Mucosa of rectum (tissue), 2 donors: ENCODE data around the gene MNX1.

Source experiments
- H3K27ac ChIP-seq, 2 donors: one replicate each; pipeline ENCODE4 v1.7.0; 2013; ENCODE audit warnings: inconsistent platforms in 2 of 2, low read depth in 2 of 2, low read length in 2 of 2
- H3K27me3 ChIP-seq, 2 donors: one replicate each; pipeline ENCODE4 v1.7.0; 2013; ENCODE audit warnings: low read length in 2 of 2; ENCODE audit not compliant: control insufficient read depth in 2 of 2, insufficient read depth in 2 of 2
- H3K36me3 ChIP-seq, 2 donors: one replicate each; pipeline ENCODE4 v1.7.0; 2013; ENCODE audit warnings: low read length in 2 of 2; ENCODE audit not compliant: control insufficient read depth in 2 of 2, insufficient read depth in 2 of 2
- H3K4me1 ChIP-seq, 2 donors: one replicate each; pipeline ENCODE4 v1.7.0; 2013; ENCODE audit warnings: low read length in 2 of 2, mild to moderate bottlenecking in 1 of 2; ENCODE audit not compliant: control insufficient read depth in 2 of 2, insufficient read depth in 2 of 2
- H3K4me3 ChIP-seq, 2 donors: one replicate each; pipeline ENCODE4 v1.7.0; 2013; ENCODE audit warnings: low read length in 2 of 2
- H3K9ac ChIP-seq, 2 donors: one replicate each; pipeline ENCODE4 v1.7.0; 2013; ENCODE audit warnings: low read length in 2 of 2, low read depth in 1 of 2, mild to moderate bottlenecking in 1 of 2
- H3K9me3 ChIP-seq, 2 donors: one replicate each; pipeline ENCODE4 v1.7.0; 2013; ENCODE audit warnings: low read length in 2 of 2; ENCODE audit not compliant: control insufficient read depth in 2 of 2
- donor health status: healthy.
- donor health status: Normal muscosa, but diverticular disease.

The MNX1 gene

GRCh38 chr7:157021871-157022680 is 11.6 kb upstream of the MNX1 start:
- Histone ChIP-seq H3K36me3 (no peaks in the 10 kb centered on the region), H3K9me3 (no peaks in the 10 kb centered on the region), H3K4me1 (peaks cover 13 to 20% of the 10 kb centered on the region in 2 donors), H3K27ac (no peak overlapping the region), H3K4me3 (no peak overlapping the region), H3K27me3 (peaks cover 73 to 93% of the 10 kb centered on the region in 2 donors), H3K9ac (no peak overlapping the region)

- peaks cover 77 to 93% of the 10 kb centered on the region in 2 donors for H3K27me3 ChIP-seq
- H3K27ac ChIP-seq: no peak overlapping the region
Observed at GRCh38 chr7:157021071-157021870, 10.8 kb upstream of the MNX1 start.

GRCh38 chr7:157020514-157021070 is 10.1 kb upstream of the MNX1 start:
- H3K4me3 ChIP-seq: peak overlapping the region in 1 of 2 donors; percentile 13
- H3K4me1 ChIP-seq: peaks cover 16 to 20% of the 10 kb centered on the region in 2 donors
- no peaks in the 10 kb centered on the region for H3K36me3 ChIP-seq

More at GRCh38 chr7:157021071-157021870, 10.8 kb upstream of the MNX1 start:
- no peak overlapping the region for H3K9ac ChIP-seq
- H3K4me3 ChIP-seq: no peak overlapping the region
- H3K4me1 ChIP-seq: peaks cover 13 to 20% of the 10 kb centered on the region in 2 donors
- H3K9me3 ChIP-seq: no peaks in the 10 kb centered on the region
- no peaks in the 10 kb centered on the region for H3K36me3 ChIP-seq

GRCh38 chr7:157019718-157020451 is 9.4 kb upstream of the MNX1 start:
- Histone ChIP-seq H3K27ac (no peak overlapping the region), H3K9ac (no peak overlapping the region), H3K9me3 (no peaks in the 10 kb centered on the region), H3K27me3 (peaks cover 72 to 83% of the 10 kb centered on the region in 2 donors), H3K4me3 (no peak overlapping the region), H3K4me1 (peaks cover 16 to 20% of the 10 kb centered on the region in 2 donors), H3K36me3 (no peaks in the 10 kb centered on the region)

More at GRCh38 chr7:157020514-157021070, 10.1 kb upstream of the MNX1 start:
- H3K27ac ChIP-seq: no peak overlapping the region
- no peak overlapping the region for H3K9ac ChIP-seq
- no peaks in the 10 kb centered on the region for H3K9me3 ChIP-seq
- peaks cover 77 to 90% of the 10 kb centered on the region in 2 donors for H3K27me3 ChIP-seq

- peak overlapping the region in 1 of 2 donors; percentile 10 for H3K4me3 ChIP-seq
- peaks cover 17 to 20% of the 10 kb centered on the region in 2 donors for H3K4me1 ChIP-seq
- no peak overlapping the region for H3K9ac ChIP-seq
Observed at GRCh38 chr7:157018997-157019608, 8.6 kb upstream of the MNX1 start.

GRCh38 chr7:157018328-157018996 is 8.0 kb upstream of the MNX1 start:
- Histone ChIP-seq H3K9me3 (no peaks in the 10 kb centered on the region), H3K4me3 (no peak overlapping the region), H3K9ac (no peak overlapping the region), H3K27me3 (peaks cover 72 to 78% of the 10 kb centered on the region in 2 donors), H3K27ac (no peak overlapping the region), H3K36me3 (no peaks in the 10 kb centered on the region), H3K4me1 (peaks cover 23 to 26% of the 10 kb centered on the region in 2 donors)

More at GRCh38 chr7:157018997-157019608, 8.6 kb upstream of the MNX1 start:
- Histone ChIP-seq H3K27ac (no peak overlapping the region), H3K36me3 (no peaks in the 10 kb centered on the region), H3K27me3 (peaks cover 76% of the 10 kb centered on the region in 2 donors), H3K9me3 (no peaks in the 10 kb centered on the region)

GRCh38 chr7:157017603-157018327 is 7.3 kb upstream of the MNX1 start:
- H3K4me3 ChIP-seq: no peak overlapping the region
- H3K27me3 ChIP-seq: peaks cover 72 to 76% of the 10 kb centered on the region in 2 donors
- H3K36me3 ChIP-seq: no peaks in the 10 kb centered on the region
- H3K9me3 ChIP-seq: no peaks in the 10 kb centered on the region
- H3K4me1 ChIP-seq: peaks cover 20 to 24% of the 10 kb centered on the region in 2 donors
- H3K9ac ChIP-seq: no peak overlapping the region
- H3K27ac ChIP-seq: no peak overlapping the region

GRCh38 chr7:157017149-157017548 is 6.7 kb upstream of the MNX1 start:
- no peaks in the 10 kb centered on the region for H3K36me3 ChIP-seq
- no peak overlapping the region for H3K4me3 ChIP-seq
- peaks cover 20 to 22% of the 10 kb centered on the region in 2 donors for H3K4me1 ChIP-seq
- H3K27ac ChIP-seq: no peak overlapping the region
- no peaks in the 10 kb centered on the region for H3K9me3 ChIP-seq
- H3K9ac ChIP-seq: no peak overlapping the region
- peaks cover 66 to 69% of the 10 kb centered on the region in 2 donors for H3K27me3 ChIP-seq
